Colonic mucosa (tissue), 4 donors: ENCODE results near the gene DST. TPM values are rescaled to one million over a fixed set of nuclear protein-coding genes. Genes with fewer than 3 reads are reported as not detected.

Experiments
- DNase-seq: peaks from one replicate; pipeline ENCODE4 v3.0.0-alpha.2; 2020
- H3K27ac ChIP-seq: fragments of 200-600 bp; one replicate; pipeline ENCODE4 v1.8.0; 2021
- H3K27me3 ChIP-seq: fragments of 200-600 bp; one replicate; pipeline ENCODE4 v1.8.0; 2021
- H3K36me3 ChIP-seq: fragments of 200-600 bp; one replicate; pipeline ENCODE4 v1.8.0; 2021
- H3K4me1 ChIP-seq: fragments of 200-600 bp; one replicate; pipeline ENCODE4 v1.8.0; 2021; ENCODE audit warnings: mild to moderate bottlenecking
- H3K4me3 ChIP-seq: fragments of 200-600 bp; one replicate; pipeline ENCODE4 v1.8.0; 2021
- H3K9ac ChIP-seq, 2 donors: one replicate each; pipeline ENCODE4 v1.7.0; 2013; ENCODE audit warnings: control low read depth in 2 of 2, low read depth in 2 of 2, low read length in 2 of 2
- H3K9me3 ChIP-seq: fragments of 200-600 bp; one replicate; pipeline ENCODE4 v1.8.0; 2021
- intact Hi-C: fragments of 100-400 bp; cut with DNase I; formaldehyde crosslinking; loops from one replicate; pipeline ENCODE4 v1.14.1; 2022
- total RNA-seq, 2 donors: library from RNA; stranded (reverse); fragmentation: NEBNext Ultra II Directional in 1 of 2; extraction: Animal tissue kit (Norgen Biotek cat#: 25700) in 1 of 2; gene quantifications; one replicate each; pipeline ENCODE4 v1.2.1, GENCODE V29; 2021
- TF ChIP-seq, protein P1 (sequence below): fragments of 200-600 bp; IDR thresholded peaks from one replicate; pipeline ENCODE4 v1.8.0; 2022; ENCODE audit warnings: antibody characterized with exemption, mild to moderate bottlenecking
- donor health status: healthy.
- donor health status: DM: no; HTN: no; CAD: no.
- donor health status: DM: no; HTN: no; CAD: no.

Gene DST
- total RNA-seq, 2 donors from 2014 or later = 115 to 197 TPM

DNA sequence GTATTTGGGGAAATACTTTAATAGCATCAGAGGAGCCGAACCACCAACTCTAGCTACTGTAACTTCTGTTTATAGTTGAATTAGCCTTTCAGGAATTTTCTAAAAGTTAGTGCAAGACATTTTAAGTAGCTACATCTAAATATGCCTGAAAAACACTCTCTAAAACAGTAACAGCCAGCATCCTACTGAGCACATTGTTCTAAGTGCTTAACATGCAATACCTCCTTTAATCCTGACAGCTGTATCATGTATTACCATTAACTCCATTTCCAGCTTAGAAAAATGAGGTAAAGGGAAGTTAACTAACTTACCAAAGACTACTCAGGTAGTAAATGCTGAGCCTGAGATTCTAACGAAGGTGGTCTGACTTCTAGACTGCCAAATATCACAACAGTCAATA, 120.7 kb downstream of the DST start:
- Histone ChIP-seq H3K27me3 (no peaks in the 10 kb centered on the region), H3K27ac (peak overlapping the region; percentile 5), H3K4me3 (no peak overlapping the region), H3K9me3 (no peaks in the 10 kb centered on the region), H3K9ac (no peak overlapping the region), H3K4me1 (no peaks in the 10 kb centered on the region), H3K36me3 (no peaks in the 10 kb centered on the region)
- no peak for DNase-seq
- intact Hi-C loops = no loop called here
- TF ChIP-seq, protein P1, sequence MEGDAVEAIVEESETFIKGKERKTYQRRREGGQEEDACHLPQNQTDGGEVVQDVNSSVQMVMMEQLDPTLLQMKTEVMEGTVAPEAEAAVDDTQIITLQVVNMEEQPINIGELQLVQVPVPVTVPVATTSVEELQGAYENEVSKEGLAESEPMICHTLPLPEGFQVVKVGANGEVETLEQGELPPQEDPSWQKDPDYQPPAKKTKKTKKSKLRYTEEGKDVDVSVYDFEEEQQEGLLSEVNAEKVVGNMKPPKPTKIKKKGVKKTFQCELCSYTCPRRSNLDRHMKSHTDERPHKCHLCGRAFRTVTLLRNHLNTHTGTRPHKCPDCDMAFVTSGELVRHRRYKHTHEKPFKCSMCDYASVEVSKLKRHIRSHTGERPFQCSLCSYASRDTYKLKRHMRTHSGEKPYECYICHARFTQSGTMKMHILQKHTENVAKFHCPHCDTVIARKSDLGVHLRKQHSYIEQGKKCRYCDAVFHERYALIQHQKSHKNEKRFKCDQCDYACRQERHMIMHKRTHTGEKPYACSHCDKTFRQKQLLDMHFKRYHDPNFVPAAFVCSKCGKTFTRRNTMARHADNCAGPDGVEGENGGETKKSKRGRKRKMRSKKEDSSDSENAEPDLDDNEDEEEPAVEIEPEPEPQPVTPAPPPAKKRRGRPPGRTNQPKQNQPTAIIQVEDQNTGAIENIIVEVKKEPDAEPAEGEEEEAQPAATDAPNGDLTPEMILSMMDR = no peak

GRCh38 chr6:56521454-56521853, 121.2 kb downstream of the DST start:
- TF ChIP-seq, protein P1 = no peak
- no peaks in the 10 kb centered on the region for H3K4me1 ChIP-seq
- no peak overlapping the region for H3K4me3 ChIP-seq
- no peak for DNase-seq
- intact Hi-C loops = no loop called here
- H3K36me3 ChIP-seq = no peaks in the 10 kb centered on the region
- H3K27me3 ChIP-seq = no peaks in the 10 kb centered on the region
- no peak overlapping the region for H3K9ac ChIP-seq
- H3K9me3 ChIP-seq = no peaks in the 10 kb centered on the region
- peak overlapping the region; percentile 5 for H3K27ac ChIP-seq

DNA sequence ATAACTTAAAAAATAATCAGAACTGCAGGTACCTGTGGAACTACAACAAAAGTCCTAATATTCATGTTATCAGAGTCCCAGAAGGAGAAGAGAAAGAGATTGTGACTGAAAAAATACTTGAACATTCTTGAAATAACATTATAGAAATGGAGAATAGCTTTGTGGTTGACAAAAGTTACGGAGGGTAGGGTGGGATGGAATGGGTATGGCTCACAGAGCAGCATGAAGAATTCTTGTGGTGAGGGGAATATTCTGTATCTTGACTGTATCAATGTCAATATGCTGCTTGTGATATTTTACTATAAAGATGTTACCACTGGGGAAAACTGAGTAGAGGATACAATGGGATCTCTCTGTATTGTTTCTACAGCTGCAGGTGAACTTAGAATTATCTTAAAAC, 122.5 kb downstream of the DST start:
- intact Hi-C loops = no loop called here
- Histone ChIP-seq H3K27ac (no peak overlapping the region), H3K9me3 (no peaks in the 10 kb centered on the region), H3K9ac (no peak overlapping the region), H3K27me3 (no peaks in the 10 kb centered on the region), H3K4me1 (no peaks in the 10 kb centered on the region), H3K36me3 (no peaks in the 10 kb centered on the region), H3K4me3 (no peak overlapping the region)
- no peak for DNase-seq
- TF ChIP-seq, protein P1 = no peak

DNA sequence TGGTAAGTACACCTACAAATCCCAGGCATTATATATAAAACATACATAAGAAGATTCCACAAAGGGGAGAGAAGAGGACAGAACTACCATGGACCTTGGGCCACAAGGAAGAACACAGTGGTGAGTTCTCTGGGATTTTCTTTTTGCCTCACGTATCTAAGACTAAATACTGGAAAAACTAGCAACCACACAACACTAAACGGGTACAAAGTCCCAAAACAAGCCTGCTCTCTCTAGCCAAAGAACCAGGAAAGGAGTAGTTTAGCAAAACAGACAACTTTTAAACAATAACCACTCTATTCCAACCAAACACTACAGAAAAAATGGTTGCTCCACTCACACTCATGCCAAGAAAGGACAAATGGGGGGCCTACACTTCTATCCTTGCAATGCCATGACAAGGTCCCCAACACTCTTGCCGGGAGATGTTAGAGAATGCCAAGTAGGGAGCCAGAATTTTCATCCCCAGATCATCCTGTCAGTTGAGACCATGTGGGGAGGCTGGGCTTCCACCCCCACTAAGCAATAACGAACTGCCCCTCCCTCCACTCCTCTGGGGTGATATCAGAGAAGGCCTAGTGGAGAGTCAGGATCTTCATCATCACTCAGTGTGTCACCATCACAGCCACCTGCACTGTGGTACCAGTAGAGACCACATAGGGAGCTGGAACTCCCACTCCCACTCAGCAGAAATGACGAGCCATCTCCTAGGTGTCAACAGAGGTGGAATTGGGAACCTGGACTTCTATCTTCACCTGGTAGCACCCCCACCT, 123.5 kb downstream of the DST start:
- no peak overlapping the region for H3K27ac ChIP-seq
- no peak overlapping the region for H3K9ac ChIP-seq

GRCh38 chr6:56517155-56517745, 125.4 kb downstream of the DST start:
- TF ChIP-seq, protein P1 = no peak
- no peaks in the 10 kb centered on the region for H3K4me1 ChIP-seq
- no peak overlapping the region for H3K27ac ChIP-seq
- no peak overlapping the region for H3K4me3 ChIP-seq
- no peaks in the 10 kb centered on the region for H3K27me3 ChIP-seq
- H3K9me3 ChIP-seq = no peaks in the 10 kb centered on the region
- no peak for DNase-seq
- H3K9ac ChIP-seq = no peak overlapping the region
- H3K36me3 ChIP-seq = no peaks in the 10 kb centered on the region
- intact Hi-C loops = no loop called here

More for the DNA sequence above, 123.5 kb downstream of the DST start:
- intact Hi-C loops = no loop called here
- Histone ChIP-seq H3K4me1 (no peaks in the 10 kb centered on the region), H3K9me3 (no peaks in the 10 kb centered on the region), H3K36me3 (no peaks in the 10 kb centered on the region), H3K27me3 (no peaks in the 10 kb centered on the region), H3K4me3 (no peak overlapping the region)
- DNase-seq = no peak
- TF ChIP-seq, protein P1 = no peak
